NCI-H2081 treated with DMSO at 0.1 percent for 48 hours (cell line): ENCODE results near the gene PTPN6.
A peak's percentile ranks its signal among the peaks of the same experiment; 100 is the strongest.

ENCODE experiments used
- DNase-seq: peaks from one replicate; lab custom pipeline; 2025; lab: John Stamatoyannopoulos, UW

The PTPN6 gene

GRCh38 chr12:6923003-6923732, 28.0 kb upstream of the PTPN6 start:
- no peak for DNase-seq

GRCh38 chr12:6923851-6924250, 27.3 kb upstream of the PTPN6 start:
- no peak for DNase-seq

GRCh38 chr12:6925239-6925539, 26.0 kb upstream of the PTPN6 start:
- DNase-seq = no peak

GRCh38 chr12:6925540-6926279, 25.4 kb upstream of the PTPN6 start:
- no peak for DNase-seq

GRCh38 chr12:6927379-6928021, 23.7 kb upstream of the PTPN6 start, which contains the start of gene ATN1:
ATN1 (plus strand) TSS chr12:6927959; CDS start chr12:6934002, 6,043 bp downstream.
- no peak for DNase-seq

GRCh38 chr12:6928022-6928702, 23.0 kb upstream of the PTPN6 start:
- DNase-seq = no peak

GRCh38 chr12:6928703-6929407, 22.3 kb upstream of the PTPN6 start:
- DNase-seq = no peak

- no peak for DNase-seq
Observed at GRCh38 chr12:6929466-6930452, 21.4 kb upstream of the PTPN6 start.

GRCh38 chr12:6932766-6933165, 18.4 kb upstream of the PTPN6 start:
- no peak for DNase-seq

- no peak for DNase-seq
Observed at GRCh38 chr12:6934110-6934509, 17.0 kb upstream of the PTPN6 start.

- no peak for DNase-seq
Observed at GRCh38 chr12:6935371-6936193, 15.6 kb upstream of the PTPN6 start.

GRCh38 chr12:6936194-6936635, 14.9 kb upstream of the PTPN6 start:
- DNase-seq = no peak

GRCh38 chr12:6936636-6937480, 14.3 kb upstream of the PTPN6 start:
- no peak for DNase-seq

- DNase-seq = peak; percentile 76
Observed at GRCh38 chr12:6937481-6938352, 13.4 kb upstream of the PTPN6 start.

GRCh38 chr12:6938353-6939190, 12.6 kb upstream of the PTPN6 start:
- DNase-seq = no peak

GRCh38 chr12:6939191-6939540, 12.0 kb upstream of the PTPN6 start:
- DNase-seq = no peak

- DNase-seq = no peak
Observed at GRCh38 chr12:6941267-6941666, 9.9 kb upstream of the PTPN6 start.
